COLO829 (cell line): ENCODE results near the gene NOS1AP.
A peak's percentile ranks its signal among the peaks of the same experiment; 100 is the strongest.

Experiments used
- DNase-seq: peaks from one replicate; pipeline ENCODE4 v3.0.0; 2012; ENCODE audit warnings: low spot score

The NOS1AP gene

DNA sequence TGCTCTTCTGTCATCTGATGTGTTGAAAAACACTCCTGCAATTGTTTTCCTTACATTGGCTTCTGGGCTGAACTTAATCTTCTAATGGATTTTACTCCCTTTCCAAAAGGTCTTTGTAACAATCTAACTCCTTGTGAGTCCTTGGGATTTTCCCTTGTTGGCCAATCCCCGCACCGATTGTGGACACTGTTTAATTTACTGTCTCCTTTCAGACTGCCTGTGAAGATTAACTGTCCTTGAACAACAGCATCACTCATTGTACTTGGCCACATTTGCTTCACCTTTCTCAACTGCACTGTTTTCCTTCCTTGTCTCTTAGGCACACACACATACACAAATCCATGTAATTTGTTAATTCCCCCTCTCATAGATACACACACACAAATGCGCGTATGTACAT, 186.8 kb downstream of the NOS1AP start:
- peak; percentile 33 for DNase-seq

DNA sequence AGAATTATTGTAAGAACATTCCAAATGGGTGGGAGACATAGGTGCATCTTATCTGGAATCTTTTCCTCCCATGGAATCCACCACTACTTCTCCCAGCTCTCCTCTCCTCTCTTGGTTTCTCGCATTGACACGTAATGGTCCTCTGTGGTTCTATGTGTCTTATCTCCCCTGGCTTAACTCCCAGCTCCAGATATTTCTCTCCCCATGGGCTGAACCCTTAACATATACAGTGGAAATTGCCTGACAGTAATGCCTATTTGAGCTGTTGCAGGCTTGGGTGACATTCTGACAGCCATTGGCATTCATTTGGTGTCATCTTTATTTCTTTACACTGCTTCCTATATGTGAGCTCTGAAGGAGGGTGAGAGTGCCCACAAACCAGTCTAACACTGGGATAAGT, 188.9 kb downstream of the NOS1AP start:
- DNase-seq: no peak

DNA sequence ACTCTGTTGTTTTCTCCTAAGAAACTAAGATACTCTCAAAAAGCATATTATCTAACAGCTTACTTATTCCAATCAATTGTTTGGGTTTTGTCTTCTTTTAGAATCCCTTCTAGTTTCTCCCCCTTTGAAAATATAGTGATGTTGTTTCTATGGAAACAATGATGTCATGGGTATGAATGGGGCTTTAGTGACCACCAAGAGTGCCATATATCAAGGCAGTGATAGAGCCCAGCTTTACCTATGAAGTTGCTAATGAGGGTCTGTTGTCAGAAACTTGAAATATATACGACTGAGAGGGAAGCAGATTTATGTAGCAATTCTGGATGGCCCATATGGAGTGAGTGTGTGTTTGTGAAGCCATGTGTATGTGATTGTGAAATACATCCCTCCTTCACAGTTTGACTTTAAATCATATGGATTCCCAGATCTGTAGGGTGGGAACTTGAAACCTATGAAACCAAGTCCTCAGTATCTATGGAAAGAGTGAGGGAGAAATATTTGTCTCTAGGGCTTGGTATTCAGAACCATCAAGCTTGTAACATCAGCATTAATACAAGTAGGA, 190.5 kb downstream of the NOS1AP start:
- no peak for DNase-seq

DNA sequence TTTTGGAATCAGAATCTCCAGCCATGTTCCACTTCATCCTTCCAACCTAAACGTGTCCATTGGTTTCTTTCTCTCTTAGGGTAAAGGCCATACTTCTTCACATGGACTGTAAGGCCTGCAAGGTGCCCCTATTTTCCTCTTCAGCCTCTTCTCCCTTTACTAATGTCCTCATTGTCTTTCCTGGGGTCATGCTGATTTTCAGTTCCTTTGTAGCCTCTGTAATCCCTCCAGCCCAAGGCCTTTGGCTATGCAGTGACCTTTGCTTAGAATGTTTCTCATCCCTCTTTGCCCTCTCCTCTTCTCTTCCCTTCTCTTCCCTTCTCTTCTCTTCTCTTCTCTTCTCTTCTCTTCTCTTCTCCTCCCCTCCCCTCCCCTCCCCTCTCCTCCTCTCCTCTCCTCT, 194.6 kb downstream of the NOS1AP start:
- DNase-seq: no peak

DNA sequence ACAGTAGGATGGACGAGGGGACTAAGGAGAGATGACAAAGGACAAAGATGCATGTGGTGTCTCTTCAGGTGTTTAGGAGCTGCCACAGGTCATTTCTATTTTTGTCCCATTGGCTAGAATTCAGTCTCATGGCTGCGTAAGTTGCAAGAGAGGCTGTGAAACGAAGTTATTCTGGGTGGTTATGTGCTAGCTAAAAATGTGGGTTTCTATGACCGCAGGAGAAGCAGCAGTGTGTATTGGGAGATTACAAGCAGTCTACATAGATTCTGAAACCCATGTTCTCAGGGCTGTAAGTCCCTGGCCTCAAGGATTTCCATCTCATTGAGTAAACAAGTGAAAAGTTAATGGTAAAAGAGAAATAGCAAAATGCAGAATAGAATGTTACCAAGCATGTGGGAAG, 196.5 kb downstream of the NOS1AP start:
- DNase-seq: no peak

DNA sequence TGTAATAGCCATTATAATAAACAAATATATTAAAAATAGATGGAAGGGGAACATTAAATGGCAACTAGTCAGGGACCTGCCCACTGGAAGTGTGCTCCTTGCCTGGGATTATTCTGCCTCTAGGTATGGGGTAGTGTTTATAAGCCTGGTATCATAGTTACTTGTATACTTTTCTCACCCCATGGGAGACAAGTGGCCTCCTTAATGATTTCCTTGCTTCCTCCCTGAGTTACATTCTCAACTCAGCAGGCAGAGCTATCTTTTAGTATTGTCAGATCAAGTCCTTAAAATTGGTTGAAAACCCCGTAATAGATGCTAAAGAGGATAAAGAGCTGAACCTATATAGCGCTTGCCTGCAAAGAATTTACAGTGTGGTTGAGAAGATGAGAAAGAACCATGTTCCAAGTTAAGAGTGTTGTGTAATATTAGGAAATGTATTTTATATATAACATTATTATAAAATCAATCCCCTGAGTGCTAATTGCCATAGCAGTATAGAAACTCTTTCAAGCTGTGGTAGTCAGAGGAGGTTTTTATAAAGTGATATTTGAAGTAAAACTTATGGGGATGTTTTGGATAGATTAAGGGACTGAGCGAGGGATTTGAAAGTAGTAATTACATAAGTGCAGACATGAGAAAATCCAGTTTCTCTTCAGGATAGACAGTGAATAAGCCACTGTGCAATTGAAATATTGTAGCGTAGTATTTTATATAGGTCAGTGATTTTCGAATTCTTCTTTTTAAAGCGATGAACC, 200.7 kb downstream of the NOS1AP start:
- no peak for DNase-seq

DNA sequence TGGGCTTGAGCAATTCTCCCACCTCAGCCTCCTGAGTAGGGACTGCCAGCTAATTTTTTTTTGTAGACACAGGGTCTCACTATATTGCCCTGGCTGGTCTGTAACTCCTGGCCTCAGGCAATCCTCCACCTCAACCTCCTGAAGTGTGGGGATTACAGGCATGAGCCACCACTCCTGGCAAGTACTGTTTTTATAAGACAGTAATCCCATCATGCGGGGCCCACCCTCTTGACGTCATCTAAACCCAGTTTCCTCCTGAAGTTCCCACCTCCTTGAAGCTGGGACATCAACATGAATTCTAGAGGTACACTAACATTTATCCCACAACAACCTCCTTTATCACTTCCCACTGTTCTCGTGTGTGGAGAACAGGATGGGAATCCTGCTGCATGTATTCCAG, 202.5 kb downstream of the NOS1AP start:
- no peak for DNase-seq

DNA sequence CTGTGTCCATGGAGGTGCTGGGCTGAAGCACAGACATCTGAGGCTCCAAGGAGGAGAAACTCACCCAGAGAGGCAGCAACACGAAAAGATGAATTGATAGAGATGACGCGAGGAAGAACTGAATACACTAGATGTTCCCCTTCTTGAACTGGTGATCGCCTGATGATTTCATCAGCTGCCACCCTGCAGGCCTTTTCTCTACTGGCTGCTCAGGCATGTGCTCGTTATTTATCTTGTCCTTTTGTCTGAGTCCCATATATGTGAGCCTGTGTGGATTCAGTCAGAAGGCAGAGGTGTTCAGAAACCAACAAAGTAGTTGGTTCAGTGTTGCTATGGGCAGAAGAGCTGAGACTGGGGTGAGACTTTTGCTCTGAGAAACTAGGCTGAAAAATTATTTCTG, 202.9 kb downstream of the NOS1AP start:
- no peak for DNase-seq

DNA sequence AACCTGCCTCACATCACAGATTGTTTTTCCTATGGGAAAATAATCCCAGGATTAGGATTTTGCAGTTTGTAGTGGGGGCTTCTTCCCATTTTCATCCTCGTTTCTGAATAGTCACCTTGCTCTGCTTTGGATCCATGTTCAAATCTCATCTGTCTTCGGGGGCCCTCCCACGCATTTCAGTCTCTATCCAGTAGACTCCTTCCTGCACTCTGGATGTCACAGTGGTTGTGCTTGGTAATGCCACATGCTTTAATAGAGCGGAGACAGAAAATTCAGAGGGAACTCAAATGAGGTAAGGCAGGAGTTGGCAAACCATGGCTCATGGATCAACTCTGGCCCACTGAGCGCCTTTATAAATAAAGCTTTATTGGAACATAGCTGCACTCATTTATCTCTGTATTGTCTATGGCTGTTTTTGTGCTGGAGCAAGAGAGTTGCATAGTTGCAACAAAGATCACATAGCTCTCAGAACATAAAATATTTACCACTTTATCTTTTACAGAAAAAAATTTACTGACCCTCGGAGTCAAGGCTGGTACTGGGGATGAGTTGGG, 206.2 kb downstream of the NOS1AP start:
- DNase-seq: no peak

DNA sequence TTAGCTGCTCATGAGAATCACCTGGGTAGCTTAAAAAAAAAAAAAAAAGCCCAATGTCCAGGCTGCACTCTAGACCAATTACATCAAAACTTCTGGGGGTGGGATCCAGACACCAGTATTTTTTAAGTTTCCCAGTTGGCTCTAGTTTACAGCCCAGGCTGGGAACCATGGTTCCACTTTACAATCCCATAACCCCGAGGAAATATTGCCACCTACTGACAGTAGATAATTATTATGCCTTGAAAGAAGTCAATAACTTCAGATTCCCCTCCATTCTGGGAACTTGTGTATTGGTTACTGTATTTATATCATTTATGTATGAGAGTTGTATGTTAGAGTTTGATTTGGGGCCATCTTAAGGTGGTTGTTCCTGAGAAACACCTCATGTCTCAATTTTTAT, 207.0 kb downstream of the NOS1AP start:
- DNase-seq: peak; percentile 64

DNA sequence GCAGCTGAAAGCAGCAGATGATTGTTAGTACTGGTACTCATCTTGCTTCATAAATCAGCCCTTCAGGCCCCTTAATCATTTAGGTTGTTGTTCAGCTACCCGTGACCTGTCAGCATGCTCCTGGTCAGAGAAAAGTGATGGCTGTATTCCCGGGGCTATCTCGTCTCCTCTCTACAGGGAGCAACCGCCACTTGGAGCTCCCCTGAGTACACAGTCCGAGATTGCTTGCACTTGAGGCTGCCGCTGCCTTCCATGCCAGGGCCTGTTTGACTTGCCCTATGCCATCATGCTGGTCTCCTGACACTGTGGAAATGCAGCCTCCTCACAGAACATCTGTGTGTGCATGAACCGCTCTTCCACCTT, 209.6 kb downstream of the NOS1AP start:
- DNase-seq: no peak

DNA sequence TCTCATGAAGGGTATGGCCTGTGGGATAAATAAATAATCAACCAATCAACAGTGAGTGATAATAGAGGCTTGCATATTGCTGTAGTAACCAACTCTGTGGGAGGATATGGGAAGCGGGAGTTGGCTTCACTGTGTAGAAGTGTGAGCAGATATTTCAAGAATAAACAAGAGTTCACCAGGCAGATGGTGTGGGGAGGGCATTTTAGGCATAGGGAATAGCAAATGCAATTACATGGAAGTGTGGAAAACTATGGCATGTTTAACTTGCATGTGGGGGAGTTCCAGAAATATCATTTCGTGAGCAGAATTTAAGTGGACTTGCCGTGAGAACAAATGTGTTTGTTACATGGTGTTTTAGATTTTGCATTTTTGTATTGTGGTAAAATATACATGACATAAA, 211.9 kb downstream of the NOS1AP start:
- no peak for DNase-seq

DNA sequence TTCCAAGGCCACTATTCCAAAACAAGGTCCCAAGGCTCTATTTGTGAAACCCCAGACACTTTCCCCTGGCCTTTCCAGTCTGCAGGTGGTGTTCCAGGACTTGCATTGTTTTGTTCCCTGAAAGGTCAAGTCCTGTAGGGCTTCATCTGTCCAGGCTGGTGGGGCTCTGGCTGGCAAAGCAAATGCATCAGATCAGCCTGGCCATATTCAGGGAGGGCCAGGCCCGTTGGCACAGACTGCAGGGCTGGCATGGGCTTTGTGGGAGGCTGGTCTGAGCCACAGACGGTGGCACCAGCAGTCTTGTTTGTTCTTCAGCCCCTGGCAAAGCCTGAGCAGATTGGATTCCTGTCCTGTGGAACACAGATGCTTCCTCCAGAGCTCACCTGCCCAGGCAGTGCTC, 214.2 kb downstream of the NOS1AP start:
- no peak for DNase-seq

DNA sequence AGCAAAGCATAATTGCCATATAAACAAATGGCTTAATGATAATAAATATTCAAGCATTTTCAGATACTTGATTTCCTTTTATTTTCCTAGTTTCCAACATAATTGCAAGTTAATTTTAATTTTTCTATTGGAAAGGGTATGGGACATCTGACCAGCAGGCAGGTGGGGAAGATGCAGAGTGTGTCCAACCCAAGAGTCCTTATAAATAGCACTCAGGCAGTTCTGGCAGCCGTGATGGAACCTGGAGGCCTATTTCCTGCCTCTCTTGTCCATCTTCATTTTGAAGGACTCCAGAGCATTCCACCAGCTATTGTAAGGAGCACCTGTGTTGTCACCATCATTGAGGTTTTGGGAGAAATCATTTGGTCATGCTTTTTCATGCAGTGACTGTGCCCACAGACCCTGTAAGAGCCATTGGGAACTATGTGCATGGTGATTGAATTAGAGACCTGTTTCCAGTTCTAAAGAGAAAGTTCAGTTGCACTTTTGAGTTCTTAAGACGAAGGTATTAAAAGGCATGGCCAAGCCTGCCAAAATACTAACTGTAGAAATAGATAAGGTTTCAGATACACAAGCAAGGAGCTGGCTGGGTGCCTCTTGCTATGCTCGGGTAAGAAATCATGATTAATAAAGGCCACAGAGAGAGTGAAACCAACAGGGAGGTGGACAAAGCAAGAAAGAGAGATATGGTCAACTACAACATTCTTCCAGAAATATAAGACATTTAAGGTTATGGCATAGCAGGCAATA, 214.9 kb downstream of the NOS1AP start:
- no peak for DNase-seq

DNA sequence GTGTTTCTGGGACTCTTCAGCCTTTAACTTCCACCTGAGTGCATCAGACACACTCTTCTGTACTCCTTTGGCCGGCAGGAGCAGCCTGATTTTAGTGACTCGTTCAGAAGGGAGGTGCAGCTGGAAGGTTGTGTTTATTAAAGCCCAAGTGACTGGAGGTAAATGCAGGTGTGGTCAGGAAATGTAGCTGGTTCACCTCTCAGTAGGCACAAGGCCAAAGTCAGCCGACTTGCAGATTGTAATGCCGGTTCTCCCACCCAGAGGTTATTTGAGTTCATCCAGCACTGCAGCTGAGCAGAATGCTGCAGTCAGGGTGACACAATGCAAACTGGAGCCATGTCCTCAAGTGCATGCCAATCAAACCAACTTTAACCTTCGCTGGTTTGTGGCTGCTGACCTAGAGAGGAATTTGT, 215.7 kb downstream of the NOS1AP start:
- no peak for DNase-seq

DNA sequence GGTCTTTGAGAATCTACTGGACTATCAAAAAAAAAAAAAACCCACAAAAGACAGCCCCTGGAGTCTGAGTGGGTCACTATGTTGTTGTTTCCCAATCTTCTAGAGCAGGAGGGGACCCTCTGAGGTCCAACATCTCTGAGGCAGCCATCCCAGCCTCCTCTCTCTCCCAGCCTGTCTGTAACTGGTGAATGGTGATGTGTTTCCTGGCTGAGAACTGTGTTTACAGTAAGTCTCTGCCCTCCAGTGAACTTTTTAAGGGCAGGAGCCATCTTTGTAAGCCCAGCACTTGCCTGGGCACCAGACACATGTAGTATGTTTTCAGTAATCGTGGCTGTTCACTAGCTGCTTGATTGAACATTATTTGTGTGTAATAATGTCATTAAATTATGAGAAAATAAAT, 221.5 kb downstream of the NOS1AP start:
- DNase-seq: no peak

DNA sequence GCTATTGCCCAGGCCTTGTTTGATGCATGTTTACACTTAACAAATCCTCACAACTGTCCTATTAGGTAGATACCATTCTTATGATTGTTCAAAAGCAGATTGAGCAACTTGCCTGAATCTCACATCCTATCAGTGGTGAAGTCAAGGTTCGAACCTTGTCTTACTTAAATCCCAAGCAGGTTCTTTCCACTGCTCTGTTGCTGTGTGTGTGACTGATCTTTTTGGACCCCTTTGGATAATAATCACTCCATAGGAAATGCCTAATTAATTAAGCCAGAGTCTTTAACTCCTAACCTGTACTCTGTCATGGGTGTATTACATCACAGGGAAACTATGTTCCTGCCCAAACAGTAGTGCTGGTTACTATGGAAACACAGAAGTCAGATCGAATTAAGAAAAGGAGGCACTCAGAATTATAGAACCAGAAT, 222.9 kb downstream of the NOS1AP start:
- no peak for DNase-seq

DNA sequence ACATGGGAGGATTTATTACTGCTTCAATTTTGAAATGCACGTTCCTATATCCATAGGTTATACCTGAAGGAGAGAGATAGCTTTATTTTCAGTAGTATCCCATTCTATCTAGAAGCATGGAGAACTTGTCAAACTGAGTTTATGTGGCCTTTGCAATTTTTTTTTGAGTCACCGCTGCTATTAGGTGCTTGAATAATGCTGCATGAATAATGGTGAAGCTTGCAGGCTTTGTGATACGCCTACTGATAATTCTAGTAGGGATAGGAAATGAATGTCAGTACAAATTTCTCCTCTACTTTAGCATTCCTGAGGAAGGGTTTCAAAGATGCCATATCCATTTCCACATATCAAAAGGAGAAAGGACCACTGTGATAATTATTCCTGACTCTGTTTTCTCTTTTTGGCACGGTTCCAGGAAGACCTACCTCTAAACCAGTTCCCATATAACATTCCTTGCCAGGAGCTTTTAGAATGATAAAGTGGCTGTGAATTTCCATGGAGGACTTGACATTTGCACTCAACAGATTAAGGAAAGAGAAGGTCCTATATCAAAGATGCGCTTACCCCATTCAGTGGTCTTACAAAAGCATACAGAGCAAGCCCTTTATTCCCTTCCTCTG, 223.7 kb downstream of the NOS1AP start:
- DNase-seq: no peak

DNA sequence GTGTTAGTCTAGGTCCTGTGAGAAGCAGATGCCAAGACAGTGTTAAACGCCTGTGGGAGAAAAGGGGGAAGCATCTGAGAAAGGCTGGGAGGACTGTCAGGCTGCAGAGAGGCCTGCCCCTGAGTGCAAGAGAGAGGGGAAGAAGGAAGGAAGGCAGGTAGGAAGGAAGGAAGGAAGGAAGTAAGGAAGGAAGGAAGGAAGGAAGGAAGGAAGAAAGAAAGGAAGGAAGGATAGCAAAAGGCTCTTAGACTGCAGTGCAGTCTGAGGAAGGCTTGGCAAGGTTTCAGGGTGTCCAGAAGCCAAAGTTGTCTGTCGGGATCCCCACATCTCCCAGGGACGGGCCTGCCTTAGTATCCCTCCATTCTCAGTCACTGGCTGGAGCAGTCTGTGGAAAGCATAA, 224.5 kb downstream of the NOS1AP start:
- no peak for DNase-seq

DNA sequence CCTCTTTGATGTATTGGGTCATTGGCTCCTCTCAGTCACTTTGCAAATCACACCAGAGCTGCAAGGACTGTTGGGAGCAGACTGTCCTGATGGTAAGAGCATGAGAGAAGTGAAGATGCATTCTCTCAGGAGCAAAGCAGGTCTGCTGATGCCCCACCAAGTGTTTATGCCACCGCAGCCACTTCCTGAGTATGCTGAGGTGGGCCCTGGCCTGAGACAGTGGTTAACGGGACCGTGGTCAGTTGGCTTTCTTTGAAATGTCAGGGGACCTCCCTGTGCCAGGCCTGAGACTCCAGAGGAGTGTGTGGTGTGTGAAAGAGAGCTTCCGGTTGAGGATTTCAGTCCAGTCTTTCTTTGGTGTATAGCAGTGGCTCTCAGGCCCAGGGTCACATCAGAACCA, 227.7 kb downstream of the NOS1AP start:
- DNase-seq: no peak

DNA sequence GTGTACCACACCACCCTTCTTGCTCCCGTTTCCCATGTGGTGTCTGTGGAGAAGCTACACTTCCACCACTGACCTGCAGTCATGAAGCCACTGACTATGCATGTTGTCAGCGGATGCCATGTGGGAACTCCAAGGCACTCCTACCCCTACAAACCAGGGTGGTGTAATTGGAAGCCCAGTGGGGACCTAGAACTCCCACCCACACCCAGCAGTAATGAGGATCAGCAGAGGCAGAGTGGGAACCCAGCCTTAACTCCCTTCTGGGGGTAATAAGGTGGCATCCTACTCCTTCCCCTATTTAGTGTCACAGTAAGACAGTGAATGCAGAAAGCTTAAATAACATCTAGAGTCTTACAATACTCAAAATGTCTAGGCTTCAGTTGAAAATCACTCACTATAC, 228.8 kb downstream of the NOS1AP start:
- DNase-seq: no peak

DNA sequence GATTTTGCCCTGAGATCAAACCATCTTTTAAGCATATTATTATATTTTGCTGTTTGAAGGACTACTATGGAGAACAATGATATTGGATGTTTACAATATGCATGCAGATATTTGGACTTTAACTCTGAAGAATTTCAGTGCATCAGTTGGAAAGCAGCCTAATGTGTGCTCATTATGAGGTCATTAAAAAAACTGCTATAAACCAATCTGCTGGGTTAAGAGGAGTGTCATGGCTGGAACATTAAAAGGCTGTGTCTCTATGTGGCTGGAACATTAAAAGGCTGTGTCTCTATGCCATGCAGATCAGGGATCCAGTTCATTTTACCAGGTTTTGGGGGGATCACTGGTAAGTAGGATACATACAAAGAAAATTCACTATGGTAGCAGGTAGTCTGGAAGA, 229.5 kb downstream of the NOS1AP start:
- DNase-seq: no peak
